Measurements from ENCODE around the gene PKP1.

Gene PKP1

DNA sequence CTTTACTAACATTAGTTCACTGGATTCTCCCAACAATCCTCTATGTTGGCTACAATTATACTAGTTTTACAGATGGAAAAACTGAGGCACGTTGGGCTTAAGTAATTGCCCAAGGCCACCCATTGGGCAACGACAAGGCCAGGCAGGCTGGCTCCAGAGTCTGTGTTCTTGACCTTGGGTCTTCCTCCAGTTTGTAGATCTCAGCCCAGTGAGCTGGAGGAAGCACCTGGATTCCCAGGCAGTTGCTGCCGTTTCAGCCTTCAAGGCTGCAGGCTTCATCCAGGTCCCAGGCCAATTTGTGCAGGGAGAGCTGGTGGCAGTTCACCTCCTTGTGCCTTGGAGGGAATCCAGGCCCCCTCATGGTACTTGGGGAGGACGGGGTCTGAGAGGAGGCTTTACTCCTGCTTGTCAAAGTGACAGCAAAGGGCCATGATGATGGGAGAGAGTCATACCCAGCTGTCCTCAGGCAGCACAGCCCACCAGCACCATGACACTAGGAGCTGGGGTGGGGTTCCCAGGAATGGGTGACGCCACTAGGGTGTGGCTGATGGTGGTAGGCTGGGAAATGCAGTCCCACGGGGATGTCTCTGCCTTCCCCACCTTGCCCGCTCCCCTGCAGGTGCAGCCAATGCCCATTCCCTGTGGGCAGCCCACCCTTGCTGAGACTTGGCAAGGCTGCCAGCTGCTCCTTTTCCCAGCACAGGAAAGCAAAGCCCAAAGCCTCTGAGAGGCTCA, 27.1 kb downstream of the PKP1 start:
- no peak for DNase-seq

DNA sequence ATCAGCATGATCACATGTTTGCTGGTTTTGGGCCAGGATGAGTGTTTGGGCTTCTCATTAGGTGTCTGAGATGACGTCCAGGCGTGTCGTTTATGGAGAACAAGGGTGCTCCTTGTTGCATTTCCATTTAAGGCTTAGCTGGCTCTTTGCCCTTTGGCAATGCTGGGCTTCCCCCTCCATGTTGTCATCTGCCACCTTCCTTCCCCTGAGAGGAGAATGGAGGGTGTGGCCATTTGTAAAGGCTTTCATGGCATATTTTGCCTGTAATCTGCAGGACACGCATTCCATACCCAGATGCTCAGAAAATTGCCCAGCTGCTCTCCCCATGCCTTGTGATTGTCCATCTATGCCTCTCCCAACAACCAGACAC, 27.7 kb downstream of the PKP1 start:
- DNase-seq = no peak

GRCh38 chr1:201311356-201312011, 28.2 kb downstream of the PKP1 start:
- DNase-seq = no peak

DNA sequence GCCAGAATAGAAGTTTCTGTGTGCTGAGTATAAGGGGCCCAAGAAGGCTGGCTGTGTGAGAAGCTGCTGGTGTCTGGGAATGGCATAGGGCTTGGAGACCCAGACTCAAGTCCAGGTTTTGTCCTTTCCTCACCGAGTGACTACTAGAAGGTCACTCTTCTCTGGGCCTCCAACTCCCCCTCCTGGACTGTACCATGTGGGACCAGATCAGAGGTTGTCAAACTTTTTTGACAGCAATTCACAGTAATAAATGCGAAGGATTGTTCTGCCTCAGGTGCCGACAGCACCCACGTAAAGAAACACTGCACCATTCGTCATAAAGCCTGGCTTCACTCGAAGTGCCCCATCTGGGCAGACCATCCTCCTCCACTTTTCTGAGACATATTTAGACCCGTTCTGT, 29.0 kb downstream of the PKP1 start:
- DNase-seq = no peak

- DNase-seq = no peak
Measured at GRCh38 chr1:201313086-201313485, 29.8 kb downstream of the PKP1 start.

DNA sequence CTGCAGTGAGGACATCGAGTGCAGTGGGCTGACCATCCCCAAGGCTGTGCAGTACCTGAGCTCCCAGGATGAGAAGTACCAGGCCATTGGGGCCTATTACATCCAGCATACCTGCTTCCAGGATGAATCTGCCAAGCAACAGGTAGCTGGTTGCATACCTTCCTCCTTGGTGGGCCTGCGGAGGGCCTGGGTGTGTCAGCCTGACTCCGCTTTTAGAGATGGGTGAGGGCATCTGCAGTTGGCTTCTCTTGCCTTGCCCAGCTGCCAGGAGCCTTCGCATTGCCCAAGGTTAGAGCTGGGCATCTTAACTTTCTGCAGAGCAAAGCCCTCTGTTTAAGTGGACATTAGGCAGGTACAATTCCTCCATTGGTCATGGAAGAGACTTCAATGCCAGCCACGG, 33.2 kb downstream of the PKP1 start:
- no peak for DNase-seq

DNA sequence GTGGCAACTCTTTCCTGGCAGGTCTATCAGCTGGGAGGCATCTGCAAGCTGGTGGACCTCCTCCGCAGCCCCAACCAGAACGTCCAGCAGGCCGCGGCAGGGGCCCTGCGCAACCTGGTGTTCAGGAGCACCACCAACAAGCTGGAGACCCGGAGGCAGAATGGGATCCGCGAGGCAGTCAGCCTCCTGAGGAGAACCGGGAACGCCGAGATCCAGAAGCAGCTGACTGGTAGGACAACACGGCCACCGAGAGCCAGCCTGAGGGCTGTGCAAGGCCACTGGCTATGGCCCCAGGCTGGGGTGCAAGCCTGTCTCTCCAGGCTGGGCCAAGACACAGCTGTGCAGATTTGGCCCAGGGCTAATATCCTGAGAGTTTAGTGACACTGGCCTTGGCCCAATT, 34.2 kb downstream of the PKP1 start:
- DNase-seq = no peak

DNA sequence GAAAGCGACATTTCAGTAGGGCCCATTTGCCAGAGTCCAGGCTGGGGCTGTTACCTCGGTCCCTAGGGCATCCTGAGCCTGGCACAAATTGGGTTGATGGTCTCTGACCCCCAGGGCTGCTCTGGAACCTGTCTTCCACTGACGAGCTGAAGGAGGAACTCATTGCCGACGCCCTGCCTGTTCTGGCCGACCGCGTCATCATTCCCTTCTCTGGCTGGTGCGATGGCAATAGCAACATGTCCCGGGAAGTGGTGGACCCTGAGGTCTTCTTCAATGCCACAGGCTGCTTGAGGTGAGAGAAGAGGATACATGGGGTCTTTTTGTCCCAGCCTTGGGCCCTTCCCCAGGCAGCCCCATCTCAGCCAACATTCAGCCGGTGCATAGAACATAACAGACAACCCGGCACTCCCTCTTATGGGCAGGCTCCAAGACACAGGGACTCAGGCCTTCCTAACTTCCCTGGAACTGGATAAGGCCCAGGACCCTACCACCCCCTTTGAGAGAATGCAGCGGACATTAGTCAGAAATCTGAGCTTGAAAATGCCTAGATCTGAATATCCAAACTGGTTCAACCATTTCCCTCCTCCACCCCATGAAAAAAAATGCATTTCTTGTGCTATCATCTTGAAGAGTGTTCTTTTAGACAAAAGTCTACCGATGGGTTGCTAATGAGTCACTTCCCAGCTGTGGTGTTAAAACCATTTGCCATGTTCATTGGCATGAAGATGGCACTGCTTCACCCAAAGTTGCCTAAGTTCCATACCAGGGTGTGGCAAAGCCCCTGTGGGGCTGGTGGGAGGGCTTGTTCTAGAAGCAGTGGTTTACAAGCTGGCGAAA, 35.4 kb downstream of the PKP1 start:
- no peak for DNase-seq

- DNase-seq = no peak
Measured at GRCh38 chr1:201319631-201320030, 36.3 kb downstream of the PKP1 start.

GRCh38 chr1:201320168-201320788, 37.0 kb downstream of the PKP1 start:
- DNase-seq = no peak

DNA sequence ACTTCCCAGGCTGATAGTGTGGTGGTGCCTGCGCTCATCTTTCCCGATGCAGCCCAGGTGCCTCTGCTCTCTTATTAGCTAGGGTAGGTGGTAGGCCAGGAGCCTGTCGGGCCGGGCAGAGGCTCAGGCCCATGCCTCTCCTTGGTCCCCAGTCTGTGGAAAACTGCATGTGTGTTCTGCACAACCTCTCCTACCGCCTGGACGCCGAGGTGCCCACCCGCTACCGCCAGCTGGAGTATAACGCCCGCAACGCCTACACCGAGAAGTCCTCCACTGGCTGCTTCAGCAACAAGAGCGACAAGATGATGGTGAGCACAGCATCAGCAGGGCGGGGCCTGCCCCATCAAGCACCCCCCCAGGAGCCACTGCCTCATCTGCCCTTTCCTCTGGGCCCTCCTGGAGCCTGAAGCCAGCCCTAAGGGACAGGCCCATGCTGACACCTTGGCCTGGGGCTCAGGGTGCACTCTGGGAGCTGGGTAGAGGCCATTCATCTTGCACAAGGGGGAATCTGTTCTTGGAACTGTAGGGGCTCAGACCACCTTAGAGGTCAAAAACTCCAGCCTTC, 38.6 kb downstream of the PKP1 start:
- DNase-seq = no peak

DNA sequence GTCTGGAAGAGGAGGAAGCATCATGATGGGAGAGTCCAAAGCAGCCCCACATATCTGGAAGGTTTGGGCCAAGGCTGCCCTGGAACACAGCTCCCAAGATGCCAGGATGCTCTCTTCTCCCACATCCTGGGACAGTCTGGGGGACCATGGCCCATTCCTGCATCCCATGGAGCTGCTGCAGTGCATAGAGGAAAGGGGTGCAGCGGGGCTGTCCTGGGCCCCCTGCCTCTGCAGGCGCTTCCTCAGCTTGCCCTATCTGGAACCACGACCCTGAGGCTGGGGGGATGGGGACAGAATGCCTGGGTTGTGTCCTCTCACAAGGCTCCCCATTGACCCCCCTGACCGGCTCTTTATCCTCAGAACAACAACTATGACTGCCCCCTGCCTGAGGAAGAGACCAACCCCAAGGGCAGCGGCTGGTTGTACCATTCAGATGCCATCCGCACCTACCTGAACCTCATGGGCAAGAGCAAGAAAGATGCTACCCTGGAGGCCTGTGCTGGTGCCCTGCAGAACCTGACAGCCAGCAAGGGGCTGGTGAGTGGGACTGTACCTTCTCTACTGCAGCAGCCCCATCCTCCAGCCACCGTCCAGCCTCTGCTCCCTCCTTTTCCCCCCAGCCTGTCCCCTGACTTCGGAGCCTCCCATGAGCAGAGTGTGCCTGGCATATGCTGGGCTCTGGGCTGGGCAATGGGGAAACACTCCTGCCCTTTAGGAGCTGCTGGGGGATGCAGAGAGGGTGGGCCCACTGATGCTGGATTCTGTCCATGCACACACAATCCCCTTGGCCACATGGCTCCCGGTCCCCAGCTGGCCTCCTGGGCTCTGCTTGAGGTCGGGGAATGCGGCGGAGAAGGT, 39.6 kb downstream of the PKP1 start:
- no peak for DNase-seq

DNA sequence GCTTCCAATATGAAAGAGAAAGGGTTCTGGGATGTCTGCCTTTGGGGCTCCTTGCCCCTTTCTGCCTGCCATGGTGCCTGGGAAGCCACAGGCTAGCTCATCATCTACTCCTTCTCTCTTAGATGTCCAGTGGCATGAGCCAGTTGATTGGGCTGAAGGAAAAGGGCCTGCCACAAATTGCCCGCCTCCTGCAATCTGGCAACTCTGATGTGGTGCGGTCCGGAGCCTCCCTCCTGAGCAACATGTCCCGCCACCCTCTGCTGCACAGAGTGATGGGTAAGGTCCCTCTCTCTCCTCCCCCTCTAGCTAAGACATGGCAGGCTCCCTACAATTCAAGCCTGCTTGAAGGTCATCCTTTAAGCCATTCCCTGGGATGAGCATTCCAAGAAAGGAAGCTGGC, 41.0 kb downstream of the PKP1 start:
- DNase-seq = no peak

- DNase-seq = no peak
Measured at GRCh38 chr1:201324821-201325677, 41.7 kb downstream of the PKP1 start.

- DNase-seq = no peak
Measured at GRCh38 chr1:201325678-201326060, 42.4 kb downstream of the PKP1 start.

- DNase-seq = no peak
Measured at GRCh38 chr1:201326710-201327109, 43.4 kb downstream of the PKP1 start.

DNA sequence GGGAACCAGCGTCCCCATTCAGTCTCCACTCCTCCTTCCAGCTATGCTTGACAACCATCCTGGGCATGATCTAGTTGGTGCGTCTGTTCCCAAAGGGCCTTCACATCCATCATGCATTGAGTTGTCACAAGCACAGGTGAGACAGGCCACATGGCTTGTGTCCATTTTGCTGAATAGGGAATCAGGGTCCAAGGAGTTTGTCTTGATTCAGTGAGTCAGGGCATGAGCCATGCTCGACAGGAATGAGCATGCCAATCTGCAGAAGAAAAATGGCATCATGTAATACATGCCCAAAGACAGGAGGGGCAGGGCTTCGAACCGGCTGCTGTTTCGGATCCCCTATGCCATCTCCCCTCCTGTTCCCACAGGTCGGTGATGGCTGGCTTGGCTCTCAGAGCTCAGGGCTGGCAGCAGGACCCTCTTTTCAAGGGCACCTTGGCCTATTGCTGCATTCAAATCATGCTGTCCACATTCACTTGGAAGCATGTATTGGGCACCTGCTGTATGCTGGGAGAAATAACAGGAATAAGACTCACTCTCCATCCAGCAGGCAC, 44.5 kb downstream of the PKP1 start:
- DNase-seq = no peak

DNA sequence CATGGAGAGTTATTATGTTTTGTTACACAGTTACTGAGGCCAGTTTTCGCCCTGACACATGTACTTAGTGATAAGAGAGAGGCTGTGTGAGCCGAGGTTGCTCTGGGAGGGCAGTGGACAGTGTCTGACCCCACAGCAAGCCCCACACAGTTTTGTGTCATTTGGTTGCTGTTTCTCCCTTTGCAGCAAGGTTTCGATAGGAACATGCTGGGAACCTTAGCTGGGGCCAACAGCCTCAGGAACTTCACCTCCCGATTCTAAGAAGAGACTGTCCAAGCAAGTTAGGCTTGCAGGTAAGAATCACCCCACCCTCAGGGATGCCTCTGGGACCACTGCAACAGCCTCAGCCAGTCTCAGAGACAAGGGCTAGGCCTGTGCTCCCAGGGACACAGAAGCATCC, 45.3 kb downstream of the PKP1 start:
- DNase-seq = no peak

GRCh38 chr1:201329286-201329685, 46.0 kb downstream of the PKP1 start:
- DNase-seq = no peak

- no peak for DNase-seq
Measured at GRCh38 chr1:201329801-201330200, 46.5 kb downstream of the PKP1 start.

GRCh38 chr1:201330541-201330940, 47.2 kb downstream of the PKP1 start:
- DNase-seq = no peak

All from T1000 (cell line).